Aorta (tissue), 5 donors: ENCODE data around the gene APOB. TPM values are rescaled to one million over a fixed set of nuclear protein-coding genes. Genes with fewer than 3 reads are reported as not detected.

Source experiments
- ATAC-seq: fragments of 200-7000 bp; cut with Tn5 transposase; one replicate; pipeline ENCODE4 v1.9.1; 2022; ENCODE audit warnings: moderate library complexity; ENCODE audit not compliant: low FRiP score
- DNase-seq, 2 donors: peaks; one replicate each; pipeline ENCODE4 v3.0.0-alpha.2; 2020
- H3K27ac ChIP-seq, 2 donors: one replicate each; pipeline ENCODE4 v1.5.1; 2013; ENCODE audit warnings: low read length in 2 of 2, mild to moderate bottlenecking in 2 of 2, moderate library complexity in 2 of 2, control low read depth in 1 of 2, inconsistent platforms in 1 of 2, low read depth in 1 of 2
- H3K27me3 ChIP-seq, 2 donors: one replicate each; pipeline ENCODE4 v1.6.1; 2013; ENCODE audit warnings: control low read depth in 1 of 2, low read length in 1 of 2, mild to moderate bottlenecking in 1 of 2, moderate library complexity in 1 of 2; ENCODE audit not compliant: insufficient read depth in 2 of 2, control insufficient read depth in 1 of 2
- H3K36me3 ChIP-seq, 2 donors: one replicate each; pipeline ENCODE4 v1.6.1; 2013; ENCODE audit warnings: control low read depth in 1 of 2, low read length in 1 of 2, mild to moderate bottlenecking in 1 of 2; ENCODE audit not compliant: insufficient read depth in 2 of 2, control insufficient read depth in 1 of 2
- H3K4me1 ChIP-seq, 2 donors: one replicate each; pipeline ENCODE4 v1.6.1; 2013; ENCODE audit warnings: low read length in 2 of 2, control low read depth in 1 of 2, mild to moderate bottlenecking in 1 of 2, moderate library complexity in 1 of 2; ENCODE audit not compliant: insufficient read depth in 2 of 2, control insufficient read depth in 1 of 2
- H3K4me3 ChIP-seq, 2 donors: one replicate each; pipeline ENCODE4 v1.5.1; 2013; ENCODE audit warnings: low read length in 2 of 2, control low read depth in 1 of 2, mild to moderate bottlenecking in 1 of 2
- H3K9me3 ChIP-seq: one replicate; pipeline ENCODE4 v1.6.1; 2013; ENCODE audit warnings: mild to moderate bottlenecking, low read length; ENCODE audit not compliant: control insufficient read depth
- WGBS, 2 donors: extraction: QIAGEN DNeasy Blood & Tissue Kit; methylation state at CpG; one replicate each; pipeline ENCODE4 v1.1.7; 2013; 5-methylcytosine and 5-hydroxymethylcytosine counted together
- intact Hi-C, 2 donors: fragments of 100-400 bp; cut with DNase I; formaldehyde crosslinking; loops; one replicate each; pipeline versions ENCODE4 v1.14.2 to v1.15.0; 2022
- polyA plus RNA-seq, 2 donors: library from polyadenylated mRNA; stranded (reverse); fragments of 200-250 nt; gene quantifications; one replicate each; pipeline ENCODE4 v1.2.3, GENCODE V29; 2013
- total RNA-seq, 2 donors: library from RNA; stranded (reverse); fragmentation: NEBNext Ultra II Directional; extraction: Animal tissue kit (Norgen Biotek cat#: 25700); gene quantifications; one replicate each; pipeline ENCODE4 v1.2.1, GENCODE V29; 2021
- donor health status: healthy with polysubstance abuse.
- donor health status: Bipolar disorder and iron deficiency.
- donor health status: DM: no; HTN: no; CAD: no.
- donor health status: DM: no; HTN: no; CAD: no.
- donor health status: DM: yes; HTN: yes; CAD: no.

APOB gene
- total and polyA plus RNA-seq, 4 donors = 0.38 to 8.8 (median 5.3) TPM

GRCh38 chr2:21024198-21024597 lies 19.7 kb downstream of the APOB start:
- no peaks in the 10 kb centered on the region for H3K27me3 ChIP-seq
- intact Hi-C loops = no loop called here
- H3K4me3 ChIP-seq = no peak overlapping the region
- peaks cover 0 to 3% of the 10 kb centered on the region in 2 donors for H3K4me1 ChIP-seq
- 97% methylated on average over 5 of the region's 5 CpGs for WGBS, 2 donors
- DNase-seq (no peak), ATAC-seq (no peak)
- H3K36me3 ChIP-seq = peaks cover 6 to 8% of the 10 kb centered on the region in 2 donors
- H3K9me3 ChIP-seq = no peaks in the 10 kb centered on the region
- H3K27ac ChIP-seq = no peak overlapping the region

- 75 to 81% methylated on average over 4 of the region's 4 CpGs for WGBS, 2 donors
- ATAC-seq (no peak), DNase-seq (no peak)
- intact Hi-C loops = no loop called here
- Histone ChIP-seq H3K27ac (no peak overlapping the region), H3K36me3 (peaks cover 6 to 9% of the 10 kb centered on the region in 2 donors), H3K9me3 (no peaks in the 10 kb centered on the region), H3K4me1 (peaks cover 0 to 3% of the 10 kb centered on the region in 2 donors), H3K27me3 (no peaks in the 10 kb centered on the region), H3K4me3 (no peak overlapping the region)
These were observed 20.3 kb downstream of the APOB start for GRCh38 chr2:21023419-21024181.

- ATAC-seq = no peak
- Histone ChIP-seq H3K4me3 (no peak overlapping the region), H3K27ac (no peak overlapping the region), H3K4me1 (peaks cover 0 to 3% of the 10 kb centered on the region in 2 donors), H3K27me3 (no peaks in the 10 kb centered on the region), H3K9me3 (no peaks in the 10 kb centered on the region), H3K36me3 (peaks cover 6 to 11% of the 10 kb centered on the region in 2 donors)
- DNase-seq = no peak
- intact Hi-C loops = no loop called here
- 90 to 92% methylated on average over 8 of the region's 8 CpGs for WGBS, 2 donors
These were observed 21.0 kb downstream of the APOB start for GRCh38 chr2:21022792-21023367.

GRCh38 chr2:21021430-21021829 lies 22.4 kb downstream of the APOB start:
- Histone ChIP-seq H3K4me1 (peaks cover 0 to 3% of the 10 kb centered on the region in 2 donors), H3K9me3 (no peaks in the 10 kb centered on the region), H3K36me3 (peaks cover 6 to 11% of the 10 kb centered on the region in 2 donors), H3K4me3 (no peak overlapping the region), H3K27me3 (no peaks in the 10 kb centered on the region), H3K27ac (no peak overlapping the region)
- WGBS, 2 donors = 93 to 95% methylated on average over 1 of the region's 1 CpG
- ATAC-seq (no peak), DNase-seq (no peak)
- intact Hi-C loops = no loop called here

GRCh38 chr2:21020668-21021288 lies 23.1 kb downstream of the APOB start:
- H3K36me3 ChIP-seq = peaks cover 6 to 11% of the 10 kb centered on the region in 2 donors
- DNase-seq = no peak
- intact Hi-C loops = no loop called here
- 98 to 99% methylated on average over 2 of the region's 2 CpGs for WGBS, 2 donors
- no peak overlapping the region for H3K27ac ChIP-seq
- H3K27me3 ChIP-seq = no peaks in the 10 kb centered on the region
- H3K9me3 ChIP-seq = no peaks in the 10 kb centered on the region
- peaks cover 0 to 3% of the 10 kb centered on the region in 2 donors for H3K4me1 ChIP-seq
- no peak for ATAC-seq
- no peak overlapping the region for H3K4me3 ChIP-seq

- DNase-seq (no peak), ATAC-seq (no peak)
- 93 to 97% methylated on average over 3 of the region's 3 CpGs for WGBS, 2 donors
- peaks cover 6 to 12% of the 10 kb centered on the region in 2 donors for H3K36me3 ChIP-seq
- no peak overlapping the region for H3K27ac ChIP-seq
- no peak overlapping the region for H3K4me3 ChIP-seq
- no peaks in the 10 kb centered on the region for H3K27me3 ChIP-seq
- H3K9me3 ChIP-seq = no peaks in the 10 kb centered on the region
- intact Hi-C loops = no loop called here
- no peaks in the 10 kb centered on the region for H3K4me1 ChIP-seq
These were observed 23.7 kb downstream of the APOB start for GRCh38 chr2:21020031-21020667.

GRCh38 chr2:21019678-21020021 lies 24.2 kb downstream of the APOB start:
- DNase-seq (no peak), ATAC-seq (no peak)
- no peak overlapping the region for H3K27ac ChIP-seq
- H3K36me3 ChIP-seq = peaks cover 6 to 12% of the 10 kb centered on the region in 2 donors
- WGBS, 2 donors = 93 to 94% methylated on average over 6 of the region's 6 CpGs
- no peaks in the 10 kb centered on the region for H3K4me1 ChIP-seq
- intact Hi-C loops = no loop called here
- H3K9me3 ChIP-seq = no peaks in the 10 kb centered on the region
- no peak overlapping the region for H3K4me3 ChIP-seq
- no peaks in the 10 kb centered on the region for H3K27me3 ChIP-seq

GRCh38 chr2:21019000-21019677 lies 24.7 kb downstream of the APOB start:
- Histone ChIP-seq H3K9me3 (no peaks in the 10 kb centered on the region), H3K4me1 (no peaks in the 10 kb centered on the region), H3K27ac (no peak overlapping the region), H3K36me3 (peaks cover 6 to 12% of the 10 kb centered on the region in 2 donors), H3K27me3 (no peaks in the 10 kb centered on the region), H3K4me3 (no peak overlapping the region)
- ATAC-seq (no peak), DNase-seq (no peak)
- intact Hi-C loops = no loop called here
- WGBS, 2 donors = 96 to 97% methylated on average over 3 of the region's 3 CpGs
